ENCODE measurements around the gene IGSF21. TPM values are rescaled to one million over a fixed set of nuclear protein-coding genes. Genes with fewer than 3 reads are reported as not detected.

Gene IGSF21
- total and polyA plus RNA-seq, 4 donors = 0.95 to 10.1 (median 3.8) TPM

GRCh38 chr1:18294437-18295176 lies 187.0 kb downstream of the IGSF21 start:
- H3K9me3 ChIP-seq (ENCODE audit: control insufficient read depth, low read length) = no peaks in the 10 kb centered on the region
- H3K4me3 ChIP-seq (ENCODE audit: low read length in 2 of 2) = no peak overlapping the region
- no peak overlapping the region for H3K27ac ChIP-seq (ENCODE audit: low read depth in 1 of 2, low read length in 2 of 2)
- WGBS, 2 donors = 23% methylated on average over 16 of the region's 16 CpGs
- no peaks in the 10 kb centered on the region for H3K27me3 ChIP-seq (ENCODE audit: control insufficient read depth in 1 of 2, insufficient read depth in 2 of 2, low read length in 1 of 2)
- intact Hi-C loops (cut with DNase I) = no loop called here
- no peak for DNase-seq
- ATAC-seq (ENCODE audit: low FRiP score) = no peak
- no peaks in the 10 kb centered on the region for H3K36me3 ChIP-seq (ENCODE audit: control insufficient read depth in 1 of 2, insufficient read depth in 2 of 2, low read length in 1 of 2)
- no peaks in the 10 kb centered on the region for H3K4me1 ChIP-seq (ENCODE audit: control insufficient read depth in 1 of 2, insufficient read depth in 2 of 2, low read length in 2 of 2)

- Histone ChIP-seq H3K4me3 (ENCODE audit: low read length in 2 of 2) (no peak overlapping the region), H3K27ac (ENCODE audit: low read depth in 1 of 2, low read length in 2 of 2) (no peak overlapping the region), H3K27me3 (ENCODE audit: control insufficient read depth in 1 of 2, insufficient read depth in 2 of 2, low read length in 1 of 2) (no peaks in the 10 kb centered on the region), H3K36me3 (ENCODE audit: control insufficient read depth in 1 of 2, insufficient read depth in 2 of 2, low read length in 1 of 2) (no peaks in the 10 kb centered on the region), H3K9me3 (ENCODE audit: control insufficient read depth, low read length) (no peaks in the 10 kb centered on the region), H3K4me1 (ENCODE audit: control insufficient read depth in 1 of 2, insufficient read depth in 2 of 2, low read length in 2 of 2) (no peaks in the 10 kb centered on the region)
- no peak for ATAC-seq (ENCODE audit: low FRiP score)
- WGBS, 2 donors = 24 to 27% methylated on average over 11 of the region's 11 CpGs
- no peak for DNase-seq
- intact Hi-C loops (cut with DNase I) = no loop called here
Observed at GRCh38 chr1:18297896-18298648, 190.5 kb downstream of the IGSF21 start.

GRCh38 chr1:18299441-18300338 lies 192.1 kb downstream of the IGSF21 start:
- no peaks in the 10 kb centered on the region for H3K9me3 ChIP-seq (ENCODE audit: control insufficient read depth, low read length)

GRCh38 chr1:18300376-18300775 lies 192.8 kb downstream of the IGSF21 start:
- H3K36me3 ChIP-seq (ENCODE audit: control insufficient read depth in 1 of 2, insufficient read depth in 2 of 2, low read length in 1 of 2) = no peaks in the 10 kb centered on the region
- DNase-seq (no peak), ATAC-seq (ENCODE audit: low FRiP score) (no peak)
- no peaks in the 10 kb centered on the region for H3K9me3 ChIP-seq (ENCODE audit: control insufficient read depth, low read length)
- 78 to 83% methylated on average over 2 of the region's 2 CpGs for WGBS, 2 donors
- no peaks in the 10 kb centered on the region for H3K27me3 ChIP-seq (ENCODE audit: control insufficient read depth in 1 of 2, insufficient read depth in 2 of 2, low read length in 1 of 2)
- H3K4me1 ChIP-seq (ENCODE audit: control insufficient read depth in 1 of 2, insufficient read depth in 2 of 2, low read length in 2 of 2) = no peaks in the 10 kb centered on the region
- intact Hi-C loops (cut with DNase I) = no loop called here
- no peak overlapping the region for H3K4me3 ChIP-seq (ENCODE audit: low read length in 2 of 2)
- no peak overlapping the region for H3K27ac ChIP-seq (ENCODE audit: low read depth in 1 of 2, low read length in 2 of 2)

More at GRCh38 chr1:18299441-18300338, 192.1 kb downstream of the IGSF21 start:
- 64 to 65% methylated on average over 7 of the region's 7 CpGs for WGBS, 2 donors
- Histone ChIP-seq H3K4me3 (ENCODE audit: low read length in 2 of 2) (no peak overlapping the region), H3K27ac (ENCODE audit: low read depth in 1 of 2, low read length in 2 of 2) (no peak overlapping the region), H3K4me1 (ENCODE audit: control insufficient read depth in 1 of 2, insufficient read depth in 2 of 2, low read length in 2 of 2) (no peaks in the 10 kb centered on the region), H3K27me3 (ENCODE audit: control insufficient read depth in 1 of 2, insufficient read depth in 2 of 2, low read length in 1 of 2) (no peaks in the 10 kb centered on the region), H3K36me3 (ENCODE audit: control insufficient read depth in 1 of 2, insufficient read depth in 2 of 2, low read length in 1 of 2) (no peaks in the 10 kb centered on the region)
- no peak for DNase-seq
- ATAC-seq (ENCODE audit: low FRiP score) = no peak
- intact Hi-C loops (cut with DNase I) = no loop called here

GRCh38 chr1:18302788-18303413 lies 195.3 kb downstream of the IGSF21 start:
- DNase-seq = no peak
- Histone ChIP-seq H3K27ac (ENCODE audit: low read depth in 1 of 2, low read length in 2 of 2) (no peak overlapping the region), H3K9me3 (ENCODE audit: control insufficient read depth, low read length) (no peaks in the 10 kb centered on the region), H3K4me1 (ENCODE audit: control insufficient read depth in 1 of 2, insufficient read depth in 2 of 2, low read length in 2 of 2) (no peaks in the 10 kb centered on the region), H3K4me3 (ENCODE audit: low read length in 2 of 2) (no peak overlapping the region), H3K36me3 (ENCODE audit: control insufficient read depth in 1 of 2, insufficient read depth in 2 of 2, low read length in 1 of 2) (no peaks in the 10 kb centered on the region), H3K27me3 (ENCODE audit: control insufficient read depth in 1 of 2, insufficient read depth in 2 of 2, low read length in 1 of 2) (no peaks in the 10 kb centered on the region)
- no peak for ATAC-seq (ENCODE audit: low FRiP score)
- 63 to 65% methylated on average over 7 of the region's 7 CpGs for WGBS, 2 donors
- intact Hi-C loops (cut with DNase I) = no loop called here

- no peak overlapping the region for H3K27ac ChIP-seq (ENCODE audit: low read depth in 1 of 2, low read length in 2 of 2)
- H3K9me3 ChIP-seq (ENCODE audit: control insufficient read depth, low read length) = no peaks in the 10 kb centered on the region
- H3K27me3 ChIP-seq (ENCODE audit: control insufficient read depth in 1 of 2, insufficient read depth in 2 of 2, low read length in 1 of 2) = no peaks in the 10 kb centered on the region
- DNase-seq = no peak
- no peaks in the 10 kb centered on the region for H3K4me1 ChIP-seq (ENCODE audit: control insufficient read depth in 1 of 2, insufficient read depth in 2 of 2, low read length in 2 of 2)
- WGBS, 2 donors = 70 to 74% methylated on average over 6 of the region's 6 CpGs
- no peaks in the 10 kb centered on the region for H3K36me3 ChIP-seq (ENCODE audit: control insufficient read depth in 1 of 2, insufficient read depth in 2 of 2, low read length in 1 of 2)
- H3K4me3 ChIP-seq (ENCODE audit: low read length in 2 of 2) = no peak overlapping the region
- intact Hi-C loops (cut with DNase I) = no loop called here
- ATAC-seq (ENCODE audit: low FRiP score) = no peak
Observed at GRCh38 chr1:18304151-18304869, 196.7 kb downstream of the IGSF21 start.

GRCh38 chr1:18305182-18305795 lies 197.7 kb downstream of the IGSF21 start:
- 82 to 86% methylated on average over 3 of the region's 3 CpGs for WGBS, 2 donors
- H3K4me1 ChIP-seq (ENCODE audit: control insufficient read depth in 1 of 2, insufficient read depth in 2 of 2, low read length in 2 of 2) = no peaks in the 10 kb centered on the region
- no peak overlapping the region for H3K27ac ChIP-seq (ENCODE audit: low read depth in 1 of 2, low read length in 2 of 2)
- intact Hi-C loops (cut with DNase I) = no loop called here
- no peak overlapping the region for H3K4me3 ChIP-seq (ENCODE audit: low read length in 2 of 2)
- ATAC-seq (ENCODE audit: low FRiP score) (no peak), DNase-seq (no peak)
- H3K36me3 ChIP-seq (ENCODE audit: control insufficient read depth in 1 of 2, insufficient read depth in 2 of 2, low read length in 1 of 2) = no peaks in the 10 kb centered on the region
- H3K27me3 ChIP-seq (ENCODE audit: control insufficient read depth in 1 of 2, insufficient read depth in 2 of 2, low read length in 1 of 2) = no peaks in the 10 kb centered on the region
- no peaks in the 10 kb centered on the region for H3K9me3 ChIP-seq (ENCODE audit: control insufficient read depth, low read length)

All from aorta (tissue), 5 donors.